Activated CD8-positive, alpha-beta memory T cell treated with anti-CD3 and anti-CD28 coated beads, Interleukin-2, amount 50 U/mL, for 24 hours (primary cell): ENCODE results near the gene DBX2.
"Not testable (repeated sequence)": the region's sequence is repeated elsewhere in the genome, so short reads cannot be mapped to it uniquely, and the experiment has no call there.

ENCODE experiments used
- DNase-seq: peaks from one replicate; pipeline ENCODE4 v3.0.0-alpha.2; 2020; ENCODE audit errors: extremely low read depth

DBX2 gene

GRCh38 chr12:45050751-45051571 is at the start of gene DBX2:
TSS of gene DBX2 (minus strand) at chr12:45051099. CDS start at chr12:45050927, 172 bp downstream.
- DNase-seq = no peak

GRCh38 chr12:45098766-45099165 is 47.9 kb upstream of the DBX2 start:
- DNase-seq = no peak

GRCh38 chr12:45095417-45095816 is 44.5 kb upstream of the DBX2 start:
- not testable (repeated sequence) for DNase-seq

GRCh38 chr12:45093051-45093450 is 42.2 kb upstream of the DBX2 start:
- DNase-seq = no peak

GRCh38 chr12:45089411-45090075 is 38.6 kb upstream of the DBX2 start:
- DNase-seq = no peak

- no peak for DNase-seq
Measured at GRCh38 chr12:45088608-45089007, 37.7 kb upstream of the DBX2 start.

- not testable (repeated sequence) for DNase-seq
Measured at GRCh38 chr12:45084248-45084647, 33.3 kb upstream of the DBX2 start.

- DNase-seq = no peak
Measured at GRCh38 chr12:45077251-45077650, 26.4 kb upstream of the DBX2 start.

GRCh38 chr12:45076417-45077026 is 25.6 kb upstream of the DBX2 start:
- no peak for DNase-seq

DNA sequence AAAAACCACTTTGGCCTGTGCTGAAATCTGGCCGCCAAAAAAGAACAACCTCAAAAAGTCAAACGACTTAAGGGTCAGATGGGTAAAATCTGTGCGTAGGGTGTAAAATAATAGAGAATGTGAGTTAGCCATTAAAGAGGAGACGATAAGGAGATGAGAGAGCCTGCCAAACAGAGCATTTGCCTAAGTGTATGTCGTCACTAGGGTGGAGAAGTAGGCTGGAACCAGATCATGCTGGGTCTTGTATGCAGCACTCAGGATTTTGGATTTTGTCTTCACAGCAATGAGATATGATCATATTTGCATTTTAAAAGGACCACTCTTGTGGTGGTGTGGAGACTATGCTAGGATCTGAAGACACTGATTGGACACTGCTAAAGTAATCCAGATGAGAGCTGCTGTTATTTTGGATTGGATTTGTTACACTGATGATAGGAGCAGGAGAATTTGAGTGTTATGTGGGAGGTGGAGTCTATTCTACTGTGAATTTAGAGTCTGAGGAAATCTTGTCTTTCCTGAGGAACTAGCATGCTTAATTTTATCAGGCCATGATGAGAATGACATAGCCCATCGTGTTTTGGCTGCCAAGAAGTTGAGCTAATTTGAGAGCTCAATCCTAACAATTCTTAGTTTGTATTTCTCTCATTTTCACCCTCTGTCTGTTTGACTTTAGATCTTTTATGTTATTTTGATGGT is 24.8 kb upstream of the DBX2 start:
- DNase-seq = no peak

DNA sequence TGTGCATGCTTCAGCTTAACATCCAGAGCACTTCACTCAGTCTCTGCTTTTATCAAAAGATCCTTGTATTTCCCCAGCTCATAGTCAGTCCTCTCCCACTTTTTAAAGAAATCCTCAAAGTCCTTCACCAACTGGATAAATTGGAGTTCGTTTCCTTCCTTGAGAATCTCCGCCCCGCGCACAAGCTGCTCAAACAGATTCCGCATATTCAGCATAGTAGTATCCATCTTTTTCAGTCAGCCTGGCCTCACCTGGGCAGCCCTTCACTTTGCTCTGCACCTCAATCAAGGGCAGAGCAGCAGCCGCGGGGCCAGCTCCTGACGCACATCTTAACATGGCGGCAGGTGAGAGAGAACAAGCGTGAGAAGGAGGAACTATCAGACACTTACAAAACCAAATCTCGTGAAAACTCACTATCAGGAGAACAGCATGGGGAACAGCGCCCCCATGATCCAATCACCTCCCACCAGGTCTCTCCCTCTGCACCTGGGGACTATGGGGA is 14.3 kb upstream of the DBX2 start:
- DNase-seq = no peak

DNA sequence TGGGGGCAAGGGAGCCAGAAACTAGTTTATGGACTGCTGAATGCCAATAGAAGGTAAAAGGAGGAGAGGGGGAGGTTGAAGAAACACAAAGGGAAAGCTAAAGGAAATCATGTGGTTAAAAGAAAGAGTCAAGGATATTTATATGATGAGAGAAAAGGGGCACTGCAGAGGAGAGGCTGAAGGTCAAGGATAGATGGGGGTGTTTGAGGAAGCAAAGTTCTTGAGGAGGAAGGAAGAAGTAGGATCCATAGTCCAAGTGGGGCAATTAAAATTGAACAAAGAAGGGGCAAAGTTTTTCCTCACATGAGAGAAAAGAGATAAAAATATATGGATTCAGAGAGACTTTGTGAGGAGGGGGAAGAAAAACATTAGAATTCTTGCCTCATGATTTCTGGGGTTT is 10.1 kb upstream of the DBX2 start:
- no peak for DNase-seq

DNA sequence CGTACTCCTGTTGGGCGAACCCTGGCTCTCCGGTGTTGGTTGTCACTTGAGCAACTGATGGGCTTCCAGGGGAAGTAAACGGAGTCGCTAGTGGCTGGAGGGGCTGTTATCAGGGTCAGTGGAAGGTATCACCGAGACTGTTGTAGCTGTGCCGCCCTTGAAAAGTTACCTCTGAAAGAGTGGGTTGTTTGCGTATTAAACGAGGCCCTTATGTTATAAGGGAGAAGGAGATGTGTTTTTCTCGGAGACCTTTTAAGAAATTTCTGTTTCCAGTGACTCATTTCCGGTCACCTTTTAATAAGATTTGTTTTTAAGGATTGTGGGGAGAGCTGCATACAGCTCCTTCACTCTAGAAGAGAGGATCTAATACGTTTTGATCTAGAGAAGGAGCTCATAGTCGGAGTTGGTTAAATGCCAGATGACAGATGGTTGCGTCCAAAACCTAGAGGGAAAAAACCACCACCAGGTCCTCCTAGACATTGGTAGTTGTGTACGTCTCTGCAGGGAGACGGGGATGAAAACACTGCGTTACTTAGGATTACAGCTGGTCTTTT is 750 bp upstream of the DBX2 start:
- DNase-seq = no peak

DNA sequence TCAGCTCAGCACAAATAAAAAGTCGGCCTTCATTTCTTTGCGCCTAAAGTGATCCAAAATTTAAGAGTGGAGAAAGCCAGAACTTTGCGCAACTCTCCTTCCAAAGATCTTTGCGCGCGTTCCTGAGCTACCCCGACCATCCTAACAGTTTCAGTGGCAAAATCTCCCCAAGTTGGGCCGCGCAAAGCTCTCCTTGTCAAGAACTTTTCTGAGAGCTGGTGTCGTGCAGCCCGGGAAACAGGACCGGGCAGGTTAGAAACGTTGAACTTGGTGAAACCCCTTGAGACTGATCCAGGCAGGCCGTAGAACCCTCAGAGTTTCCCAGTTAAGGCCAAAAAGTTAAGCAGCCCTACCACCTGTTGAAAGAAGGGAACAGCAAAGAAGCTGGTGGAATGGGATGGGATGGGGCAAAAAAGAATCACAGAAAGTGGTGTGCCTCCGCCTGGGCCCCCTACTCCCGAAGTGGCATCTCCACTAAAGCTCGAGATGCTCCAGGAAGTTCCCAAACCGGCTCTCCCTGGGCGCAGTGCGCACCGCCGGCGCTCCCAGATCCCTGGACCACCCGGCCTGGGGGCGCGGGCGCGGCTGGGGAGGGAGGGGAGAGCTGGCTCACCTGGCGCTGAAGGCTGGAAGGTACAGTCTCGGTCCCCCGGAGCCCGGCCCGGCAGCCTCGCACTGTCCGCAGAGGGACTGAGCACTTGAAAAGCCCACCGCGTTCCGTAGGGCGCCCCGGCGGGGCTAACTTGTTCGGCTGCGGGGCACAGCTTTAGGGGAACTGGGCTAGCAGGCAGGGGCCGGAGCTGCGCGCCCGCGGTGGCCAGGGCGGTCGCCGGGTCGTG is 768 bp downstream of the DBX2 start:
- no peak for DNase-seq

DNA sequence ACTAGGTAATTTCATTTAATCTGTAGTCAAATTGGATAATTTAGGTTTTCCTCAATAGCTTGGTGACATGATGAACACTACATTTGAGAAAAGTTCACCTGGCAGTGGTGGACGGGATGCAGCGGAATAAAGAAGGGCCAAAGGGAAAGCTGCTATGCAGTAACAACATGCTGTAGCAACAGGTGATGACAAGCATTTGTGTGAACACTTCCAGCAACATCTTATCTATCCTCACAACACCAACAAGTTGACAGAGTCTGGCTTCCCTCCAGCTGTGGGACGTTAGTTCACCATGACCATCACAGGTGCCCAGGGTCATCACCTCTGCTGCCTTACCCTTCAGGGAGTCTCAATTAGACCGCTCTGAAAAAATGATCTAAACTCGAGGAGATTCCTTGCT is 8.3 kb downstream of the DBX2 start:
- no peak for DNase-seq

DNA sequence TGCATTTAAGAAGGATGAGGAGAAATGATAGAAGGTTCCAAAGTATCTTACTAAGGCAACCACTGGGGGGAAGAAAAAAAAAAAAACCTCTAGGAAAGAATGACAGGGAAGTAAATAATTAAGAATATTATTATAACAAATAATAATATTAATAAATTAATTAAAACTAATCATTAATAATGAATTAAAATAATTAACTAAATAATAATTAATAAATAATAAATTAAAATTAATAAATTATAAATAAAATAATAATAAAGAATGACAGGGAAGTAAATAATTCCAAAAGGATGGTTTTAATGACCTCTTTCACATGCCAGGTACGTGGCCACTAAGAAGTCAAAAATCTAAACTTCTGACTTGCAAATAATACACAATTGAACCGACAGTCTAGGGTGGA is 9.9 kb downstream of the DBX2 start:
- DNase-seq = no peak

GRCh38 chr12:45039757-45040156 is 11.1 kb downstream of the DBX2 start:
- no peak for DNase-seq

GRCh38 chr12:45034861-45035265 is 16.0 kb downstream of the DBX2 start:
- no peak for DNase-seq

DNA sequence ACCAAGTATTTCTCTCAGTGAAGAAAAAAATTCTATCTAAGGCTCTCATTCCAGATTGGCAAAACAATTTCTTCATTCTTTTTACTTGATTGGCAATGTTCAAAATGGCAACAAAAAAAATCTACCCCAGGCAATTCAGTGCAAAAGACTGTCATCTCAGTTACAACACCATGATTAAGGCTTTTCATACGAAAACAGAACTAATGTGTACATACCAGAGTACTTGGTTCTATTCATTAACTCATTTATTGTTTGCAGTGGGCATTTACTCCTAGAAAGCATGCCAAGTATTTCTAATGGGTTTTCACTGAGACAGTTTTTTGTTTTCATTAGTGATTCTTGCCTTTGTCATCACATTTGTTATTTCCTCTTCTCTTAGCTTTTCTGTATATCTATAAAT is 33.0 kb downstream of the DBX2 start:
- DNase-seq = no peak

GRCh38 chr12:45014396-45014795 is 36.5 kb downstream of the DBX2 start:
- DNase-seq = no peak

DNA sequence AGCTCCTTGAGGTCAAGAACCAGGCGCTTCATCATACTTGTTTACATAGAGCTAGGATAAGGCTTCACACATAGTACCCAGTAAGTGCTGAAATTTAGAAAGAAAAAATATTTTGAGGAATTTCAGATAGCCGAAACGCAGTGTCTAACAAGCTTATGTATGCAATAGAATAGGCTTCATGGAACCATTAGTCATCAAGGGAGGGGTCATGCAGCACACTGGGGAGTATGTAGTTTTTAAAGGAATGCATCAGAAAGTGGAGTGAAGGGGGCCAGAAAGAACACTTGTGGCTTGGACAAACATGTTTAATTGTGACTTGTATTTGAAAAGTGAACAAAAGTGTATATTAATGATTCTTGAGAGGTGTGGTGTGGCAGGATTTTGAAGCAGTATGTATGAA is 38.1 kb downstream of the DBX2 start:
- DNase-seq = no peak
